OCI-LY3 (cell line): Measurements from ENCODE around the gene INF2.
"Not testable (repeated sequence)": the region's sequence is repeated elsewhere in the genome, so short reads cannot be mapped to it uniquely, and the experiment has no call there.

Experiments
- CTCF ChIP-seq: fragments of 200-600, 300-600 bp; sonication (generic); IDR thresholded peaks from 2 replicates; pipeline ENCODE4 v1.5.1; 2014; ENCODE audit warnings: antibody characterized with exemption, low read length, low read depth
- EZH2phosphoT487 ChIP-seq: fragments of 200-600 bp; shearing (Covaris generic); IDR thresholded peaks from 2 replicates; pipeline ENCODE4 v1.6.1; 2018; ENCODE audit warnings: antibody characterized with exemption, mixed run types, low read depth

- TF ChIP-seq CTCF, EZH2phosphoT487: not testable (repeated sequence)
Observed at GRCh38 chr14:104661528-104662157, 27.8 kb upstream of the INF2 start.
